Osteoblast (primary cell): ENCODE data around the gene PLLP. TPM values are rescaled to one million over a fixed set of nuclear protein-coding genes. Genes with fewer than 3 reads are reported as not detected.

Experiments used
- DNase-seq: peaks from one replicate; pipeline ENCODE4 v3.0.0; 2011; ENCODE audit warnings: low spot score, mixed read lengths; ENCODE audit not compliant: insufficient read length; ENCODE audit errors: missing footprints
- H2AFZ ChIP-seq: 2 replicates; pipeline ENCODE4 v1.6.0; 2011; ENCODE audit warnings: mild to moderate bottlenecking, low read length
- H3K27ac ChIP-seq: 2 replicates; pipeline ENCODE4 v1.5.1; 2011; ENCODE audit warnings: mild to moderate bottlenecking, low read depth, low read length, moderate library complexity
- H3K27me3 ChIP-seq: 2 replicates; pipeline ENCODE4 v1.6.0; 2012; ENCODE audit warnings: mild to moderate bottlenecking, control low read depth, inconsistent platforms, low read length, moderate library complexity; ENCODE audit not compliant: insufficient read depth
- H3K36me3 ChIP-seq: 2 replicates; pipeline ENCODE4 v1.5.1; 2011; ENCODE audit warnings: mild to moderate bottlenecking, low read length, control low read depth, moderate library complexity; ENCODE audit not compliant: insufficient read depth
- H3K4me1 ChIP-seq: 2 replicates; pipeline ENCODE4 v1.5.1; 2011; ENCODE audit warnings: mild to moderate bottlenecking, low read length, control low read depth, moderate library complexity; ENCODE audit not compliant: insufficient read depth
- H3K4me2 ChIP-seq: 2 replicates; pipeline ENCODE4 v1.6.0; 2011; ENCODE audit warnings: mild to moderate bottlenecking, low read length; ENCODE audit not compliant: insufficient read depth
- H3K4me3 ChIP-seq: fragments of 200-600 bp; sonication (generic); 3 replicates; pipeline ENCODE4 v1.5.1; 2012; ENCODE audit warnings: mild to moderate bottlenecking, low read length, inconsistent platforms; ENCODE audit not compliant: insufficient read depth
- H3K79me2 ChIP-seq: 2 replicates; pipeline ENCODE4 v1.6.0; 2012; ENCODE audit warnings: mild to moderate bottlenecking, low read length, control low read depth, inconsistent platforms; ENCODE audit not compliant: insufficient read depth
- H3K9me3 ChIP-seq: 2 replicates; pipeline ENCODE4 v1.5.1; 2011; ENCODE audit warnings: low read depth, low read length, control low read depth
- H4K20me1 ChIP-seq: 2 replicates; pipeline ENCODE4 v1.6.0; 2012; ENCODE audit warnings: mild to moderate bottlenecking, low read length, control low read depth; ENCODE audit not compliant: insufficient read depth
- CTCF ChIP-seq: IDR thresholded peaks from 2 replicates; pipeline ENCODE4 v1.5.1; 2011; ENCODE audit warnings: mild to moderate bottlenecking, low read depth, low read length, moderate library complexity; ENCODE audit errors: extremely low read depth
- total RNA-seq: library from RNA; depleted of rRNA; stranded (reverse); fragments of >200 nt; gene quantifications from 2 replicates; pipeline ENCODE4 v1.2.3, GENCODE V29; 2012

The PLLP gene
- total RNA-seq, 1 donor: under 0.01 TPM

- DNase-seq: peak; percentile 65
- H3K27ac ChIP-seq: no peak overlapping the region
- H3K9me3 ChIP-seq: no peaks in the 10 kb centered on the region
- H3K4me3 ChIP-seq: no peak overlapping the region
- H3K4me2 ChIP-seq: no peak overlapping the region
- no peak overlapping the region for H2AFZ ChIP-seq
- no peaks in the 10 kb centered on the region for H3K79me2 ChIP-seq
- TF ChIP-seq CTCF: no peak
- H3K36me3 ChIP-seq: no peaks in the 10 kb centered on the region
- H3K27me3 ChIP-seq: no peaks in the 10 kb centered on the region
- H4K20me1 ChIP-seq: no peaks in the 10 kb centered on the region
- H3K4me1 ChIP-seq: no peaks in the 10 kb centered on the region
These were observed 12.5 kb downstream of the PLLP start for GRCh38 chr16:57271867-57272495.

GRCh38 chr16:57271063-57271345, 13.5 kb downstream of the PLLP start:
- Histone ChIP-seq H3K27me3 (peaks cover 3% of the 10 kb centered on the region), H2AFZ (no peak overlapping the region), H3K4me2 (no peak overlapping the region), H3K4me1 (no peaks in the 10 kb centered on the region), H3K36me3 (no peaks in the 10 kb centered on the region), H3K79me2 (no peaks in the 10 kb centered on the region), H3K9me3 (no peaks in the 10 kb centered on the region), H3K27ac (no peak overlapping the region), H4K20me1 (no peaks in the 10 kb centered on the region), H3K4me3 (no peak overlapping the region)
- no peak for TF ChIP-seq CTCF
- DNase-seq: peak; percentile 11

GRCh38 chr16:57270221-57271062, 14.0 kb downstream of the PLLP start:
- Histone ChIP-seq H3K36me3 (no peaks in the 10 kb centered on the region), H3K79me2 (no peaks in the 10 kb centered on the region), H3K9me3 (no peaks in the 10 kb centered on the region), H2AFZ (no peak overlapping the region), H3K4me3 (no peak overlapping the region), H3K4me1 (no peaks in the 10 kb centered on the region), H3K27me3 (peaks cover 3% of the 10 kb centered on the region), H3K27ac (no peak overlapping the region), H3K4me2 (no peak overlapping the region), H4K20me1 (no peaks in the 10 kb centered on the region)
- DNase-seq: peak; percentile 51
- no peak for TF ChIP-seq CTCF
